ENCODE results near the gene CMKLR1. TPM values are rescaled to one million over a fixed set of nuclear protein-coding genes. Genes with fewer than 3 reads are reported as not detected.

CMKLR1 gene
- total RNA-seq, 1 experiment from 2014 or later, result 0.24 TPM

DNA sequence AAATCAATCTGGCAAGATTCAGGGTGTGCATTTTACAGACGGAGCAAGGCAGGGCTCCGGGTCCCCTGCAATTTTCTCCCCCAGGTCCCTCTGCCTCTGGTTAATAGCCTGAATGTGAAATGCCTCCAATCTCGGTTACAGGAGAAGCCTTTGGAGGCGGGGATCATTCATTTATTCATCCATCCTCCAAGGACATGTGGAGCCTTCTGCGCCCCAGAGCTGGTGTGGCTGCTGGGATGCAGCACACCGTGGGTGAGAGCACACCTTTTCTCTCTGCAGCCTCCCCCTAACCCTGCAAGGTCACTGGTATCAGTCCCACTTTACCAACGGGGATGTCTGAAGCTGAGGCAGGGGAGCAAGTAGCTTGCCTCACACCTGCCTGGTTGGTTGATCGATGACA, 35.4 kb downstream of the CMKLR1 start:
- CTCF ChIA-PET, result no interaction called here

DNA sequence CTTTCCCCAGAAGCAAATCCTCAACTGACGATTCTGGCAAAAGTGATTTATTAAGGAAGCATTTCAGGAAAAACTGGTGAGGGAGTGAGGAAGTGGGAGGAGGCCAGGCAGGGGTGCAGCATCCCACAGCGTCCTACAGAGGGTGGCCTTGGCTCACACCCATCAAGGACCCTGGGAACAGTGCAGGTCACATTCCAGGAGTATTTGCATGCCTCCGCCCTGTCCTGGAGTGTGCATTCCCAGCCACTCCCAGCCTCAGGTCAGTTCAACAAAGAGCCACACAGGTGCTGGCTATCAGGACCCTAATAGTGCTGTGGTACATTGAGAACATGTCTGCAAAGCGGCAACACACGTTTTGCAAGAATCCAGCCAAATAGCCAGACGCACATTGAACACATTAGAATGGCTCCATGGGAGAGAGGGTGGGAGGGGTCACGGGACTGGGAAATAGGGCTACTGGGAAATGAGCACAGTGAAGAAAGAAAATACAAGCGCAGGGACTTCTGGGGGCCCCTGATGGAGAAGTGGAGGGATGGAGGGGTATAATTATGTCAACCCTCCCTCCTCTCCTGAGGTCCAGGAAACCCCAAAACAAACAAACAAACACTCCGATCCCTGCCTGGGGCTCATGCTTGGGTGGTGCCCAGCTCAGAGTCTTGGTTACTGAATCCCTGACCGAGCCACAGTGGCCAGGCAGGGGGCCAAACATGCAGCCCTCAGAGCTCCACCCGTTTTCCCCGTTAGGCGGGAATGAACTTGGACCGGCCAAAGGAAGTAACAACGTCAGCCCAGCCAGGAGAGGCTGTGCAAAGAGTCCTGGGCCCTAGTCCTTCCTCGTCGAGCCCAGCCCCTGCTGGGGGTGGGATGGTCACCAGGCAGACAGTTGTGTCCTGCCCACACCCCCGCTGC, 36.5 kb downstream of the CMKLR1 start:
- no peaks in the 10 kb centered on the region for H3K9me3 ChIP-seq (ENCODE audit: low read depth, low read length, poor library complexity, severe bottlenecking)
- ChIA-PET POLR2A (ENCODE audit: low non-redundant PET) (no interaction called here), CTCF (no interaction called here)
- H3K36me3 ChIP-seq (ENCODE audit: insufficient read depth, low read length, poor library complexity, severe bottlenecking), result no peaks in the 10 kb centered on the region
- H3K27me3 ChIP-seq (replicated peaks; ENCODE audit: insufficient read depth, low read depth, low read length, poor library complexity), result peaks cover 6% of the 10 kb centered on the region
- H3K4me1 ChIP-seq (ENCODE audit: insufficient read depth, low read length, poor library complexity, severe bottlenecking), result no peaks in the 10 kb centered on the region
- no peak for DNase-seq (ENCODE audit: low spot score)
- H3K4me3 ChIP-seq (ENCODE audit: low read depth, low read length, poor library complexity, severe bottlenecking), result no peak overlapping the region
- no peak for TF ChIP-seq EZH2 (IDR thresholded peaks at IDR 0.05; ENCODE audit: borderline replicate concordance, low read depth, low read length, poor library complexity, severe bottlenecking)
- TF ChIP-seq, protein P1, sequence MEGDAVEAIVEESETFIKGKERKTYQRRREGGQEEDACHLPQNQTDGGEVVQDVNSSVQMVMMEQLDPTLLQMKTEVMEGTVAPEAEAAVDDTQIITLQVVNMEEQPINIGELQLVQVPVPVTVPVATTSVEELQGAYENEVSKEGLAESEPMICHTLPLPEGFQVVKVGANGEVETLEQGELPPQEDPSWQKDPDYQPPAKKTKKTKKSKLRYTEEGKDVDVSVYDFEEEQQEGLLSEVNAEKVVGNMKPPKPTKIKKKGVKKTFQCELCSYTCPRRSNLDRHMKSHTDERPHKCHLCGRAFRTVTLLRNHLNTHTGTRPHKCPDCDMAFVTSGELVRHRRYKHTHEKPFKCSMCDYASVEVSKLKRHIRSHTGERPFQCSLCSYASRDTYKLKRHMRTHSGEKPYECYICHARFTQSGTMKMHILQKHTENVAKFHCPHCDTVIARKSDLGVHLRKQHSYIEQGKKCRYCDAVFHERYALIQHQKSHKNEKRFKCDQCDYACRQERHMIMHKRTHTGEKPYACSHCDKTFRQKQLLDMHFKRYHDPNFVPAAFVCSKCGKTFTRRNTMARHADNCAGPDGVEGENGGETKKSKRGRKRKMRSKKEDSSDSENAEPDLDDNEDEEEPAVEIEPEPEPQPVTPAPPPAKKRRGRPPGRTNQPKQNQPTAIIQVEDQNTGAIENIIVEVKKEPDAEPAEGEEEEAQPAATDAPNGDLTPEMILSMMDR (conservative IDR thresholded peaks at IDR 0.05; ENCODE audit: low read depth, low read length), result no peak
- intact Hi-C loops (cut with micrococcal nuclease; ENCODE audit: unreplicated experiment), result no loop called here
- no peak overlapping the region for H3K27ac ChIP-seq (ENCODE audit: low read depth, low read length, poor library complexity, severe bottlenecking)
- no TSS peak for BruUV-seq (replicated peaks)

More for the DNA sequence above, 35.4 kb downstream of the CMKLR1 start:
- TF ChIP-seq, protein P1 (conservative IDR thresholded peaks at IDR 0.05; ENCODE audit: low read depth, low read length), result no peak
- TF ChIP-seq EZH2 (IDR thresholded peaks at IDR 0.05; ENCODE audit: borderline replicate concordance, low read depth, low read length, poor library complexity, severe bottlenecking), result no peak
- peaks cover 5% of the 10 kb centered on the region for H3K27me3 ChIP-seq (replicated peaks; ENCODE audit: insufficient read depth, low read depth, low read length, poor library complexity)
- H3K9me3 ChIP-seq (ENCODE audit: low read depth, low read length, poor library complexity, severe bottlenecking), result no peaks in the 10 kb centered on the region
- H3K4me1 ChIP-seq (ENCODE audit: insufficient read depth, low read length, poor library complexity, severe bottlenecking), result no peaks in the 10 kb centered on the region
- H3K27ac ChIP-seq (ENCODE audit: low read depth, low read length, poor library complexity, severe bottlenecking), result no peak overlapping the region
- no TSS peak for BruUV-seq (replicated peaks)
- H3K36me3 ChIP-seq (ENCODE audit: insufficient read depth, low read length, poor library complexity, severe bottlenecking), result no peaks in the 10 kb centered on the region
- POLR2A ChIA-PET (ENCODE audit: low non-redundant PET), result no interaction called here
- DNase-seq (ENCODE audit: low spot score), result no peak
- intact Hi-C loops (cut with micrococcal nuclease; ENCODE audit: unreplicated experiment), result no loop called here
- no peak overlapping the region for H3K4me3 ChIP-seq (ENCODE audit: low read depth, low read length, poor library complexity, severe bottlenecking)

DNA sequence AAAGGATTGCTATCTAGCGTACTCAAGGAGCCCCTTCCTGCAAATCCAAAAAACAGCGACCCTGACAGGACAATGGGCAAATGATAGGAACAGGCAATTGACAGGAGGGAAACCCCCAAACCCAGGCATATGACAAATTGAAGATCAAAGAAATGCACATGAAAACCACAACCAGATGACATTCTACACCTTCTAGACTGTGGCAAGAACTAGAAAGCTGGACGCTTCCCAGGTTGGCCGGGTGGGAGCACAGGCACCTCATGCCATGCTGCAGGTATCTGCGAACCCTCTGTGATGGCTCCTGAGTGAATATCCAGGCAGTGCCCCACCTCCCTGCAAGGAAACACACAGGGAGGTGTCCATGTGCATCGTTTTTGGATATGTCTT, 37.1 kb downstream of the CMKLR1 start:
- peaks cover 3% of the 10 kb centered on the region for H3K27me3 ChIP-seq (replicated peaks; ENCODE audit: insufficient read depth, low read depth, low read length, poor library complexity)
- ChIA-PET CTCF (no interaction called here), POLR2A (ENCODE audit: low non-redundant PET) (no interaction called here)
- no TSS peak for BruUV-seq (replicated peaks)
- no peak overlapping the region for H3K27ac ChIP-seq (ENCODE audit: low read depth, low read length, poor library complexity, severe bottlenecking)
- no peaks in the 10 kb centered on the region for H3K4me1 ChIP-seq (ENCODE audit: insufficient read depth, low read length, poor library complexity, severe bottlenecking)
- H3K36me3 ChIP-seq (ENCODE audit: insufficient read depth, low read length, poor library complexity, severe bottlenecking), result no peaks in the 10 kb centered on the region
- intact Hi-C loops (cut with micrococcal nuclease; ENCODE audit: unreplicated experiment), result no loop called here
- no peaks in the 10 kb centered on the region for H3K9me3 ChIP-seq (ENCODE audit: low read depth, low read length, poor library complexity, severe bottlenecking)
- TF ChIP-seq, protein P1 (conservative IDR thresholded peaks at IDR 0.05; ENCODE audit: low read depth, low read length), result no peak
- TF ChIP-seq EZH2 (IDR thresholded peaks at IDR 0.05; ENCODE audit: borderline replicate concordance, low read depth, low read length, poor library complexity, severe bottlenecking), result no peak
- DNase-seq (ENCODE audit: low spot score), result no peak
- no peak overlapping the region for H3K4me3 ChIP-seq (ENCODE audit: low read depth, low read length, poor library complexity, severe bottlenecking)

Data from A673 (cell line).